GM18951 (cell line): Measurements from ENCODE around the gene MCL1.

Experiments
- POLR2A ChIP-seq: IDR thresholded peaks from 4 replicates; pipeline ENCODE4 v1.6.1; 2011; ENCODE audit warnings: mild to moderate bottlenecking; ENCODE audit not compliant: insufficient read length, insufficient read depth; ENCODE audit errors: extremely low read depth
- in situ Hi-C: fragments of 300-500 bp; cut with MboI; formaldehyde crosslinking; loops from one replicate; pipeline ENCODE4 v1.12.0; 2022; ENCODE audit warnings: low sequenced_read_pairs, mixed read lengths, inconsistent platforms; ENCODE audit not compliant: unreplicated experiment

Gene MCL1

DNA sequence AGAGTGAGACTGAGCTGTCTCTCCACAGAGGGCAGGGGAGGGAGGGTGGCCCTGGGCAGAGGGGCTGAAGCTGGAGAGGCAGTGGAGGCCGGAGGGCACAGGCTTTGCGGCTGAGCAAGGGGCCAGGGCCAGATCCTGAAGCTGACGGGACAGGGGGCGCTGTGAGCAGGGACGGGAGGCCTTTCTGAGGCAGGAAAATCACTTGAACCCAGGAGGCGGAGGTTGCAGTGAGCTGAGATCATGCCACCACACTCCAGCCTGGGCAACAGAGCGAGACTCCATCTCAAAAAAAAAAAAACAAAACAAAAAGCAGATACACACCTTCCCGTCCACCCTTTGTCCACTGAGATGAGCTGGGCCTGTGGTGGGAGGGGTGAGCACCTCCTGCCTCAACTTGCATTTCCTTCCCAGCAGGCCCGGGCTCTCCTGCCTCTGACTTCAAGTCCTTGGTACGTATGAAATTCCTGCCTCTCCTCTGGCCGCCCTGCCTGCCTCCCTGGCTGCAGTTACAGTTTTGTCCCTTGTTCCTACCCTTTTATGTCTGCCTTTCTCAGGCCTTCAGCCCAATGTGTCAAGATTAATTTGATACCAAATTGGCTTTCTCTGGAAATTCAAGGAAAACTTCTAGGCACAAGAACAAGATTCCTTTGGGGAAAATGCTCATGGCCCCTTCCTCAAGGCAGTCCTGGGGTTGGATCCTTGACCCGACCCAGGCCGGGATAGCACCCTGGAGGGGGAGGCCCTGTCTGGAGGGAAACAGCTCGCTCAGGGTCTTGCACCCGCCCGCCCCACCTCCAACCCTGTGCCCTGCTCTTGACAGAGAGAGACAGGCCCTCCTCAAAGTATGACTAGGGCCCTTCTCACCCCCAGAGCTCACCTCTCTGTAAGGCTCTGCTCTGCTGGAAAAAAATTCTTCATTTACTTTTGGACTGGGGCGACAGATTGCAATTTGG, 41.4 kb downstream of the MCL1 start:
- in situ Hi-C loops: no loop called here
- TF ChIP-seq POLR2A: no peak

DNA sequence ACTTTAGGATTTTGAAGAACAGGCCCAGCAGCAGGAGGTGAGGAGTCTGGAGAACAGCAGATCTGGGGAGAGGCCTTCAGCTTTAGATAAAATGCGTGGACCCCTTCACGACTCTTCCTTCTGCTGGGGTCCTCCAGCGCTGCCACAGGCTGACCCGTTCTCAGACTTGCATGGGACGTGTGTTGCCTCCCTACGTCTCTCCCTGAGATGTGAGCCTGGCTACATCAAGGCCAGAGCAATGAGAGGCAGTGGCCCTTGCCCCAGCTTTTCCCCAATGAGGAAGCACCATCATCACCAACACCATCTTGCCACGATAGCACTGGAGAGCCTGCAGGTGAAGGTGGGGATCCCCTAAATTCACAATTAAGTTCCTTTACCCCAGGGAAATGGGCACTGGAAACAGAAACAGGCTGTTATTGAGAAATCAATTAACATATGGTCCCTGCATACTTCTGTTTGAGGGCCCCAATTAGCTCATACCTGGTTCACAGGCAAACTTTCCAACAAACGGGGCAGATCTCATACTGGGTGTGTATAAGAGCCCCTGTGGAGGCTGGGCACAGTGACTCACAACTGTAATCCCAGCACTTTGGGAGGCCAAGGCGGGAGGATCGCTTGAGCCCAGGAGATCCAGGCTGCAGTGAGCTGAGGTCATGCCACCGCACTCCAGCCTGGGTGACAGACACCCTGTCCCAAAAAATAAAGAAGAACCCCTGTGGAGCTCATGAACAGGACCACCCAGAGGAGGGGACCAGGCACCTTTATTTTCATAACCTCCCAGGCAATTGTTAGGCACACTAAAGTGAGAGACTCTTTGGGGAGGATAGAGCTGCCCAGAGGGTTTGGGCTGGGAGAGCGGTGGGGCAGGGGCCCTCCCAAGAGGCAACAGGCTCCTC, 42.3 kb downstream of the MCL1 start:
- in situ Hi-C loops: no loop called here
- no peak for TF ChIP-seq POLR2A

GRCh38 chr1:150535511-150536287, 43.7 kb downstream of the MCL1 start:
- in situ Hi-C loops: no loop called here
- no peak for TF ChIP-seq POLR2A

DNA sequence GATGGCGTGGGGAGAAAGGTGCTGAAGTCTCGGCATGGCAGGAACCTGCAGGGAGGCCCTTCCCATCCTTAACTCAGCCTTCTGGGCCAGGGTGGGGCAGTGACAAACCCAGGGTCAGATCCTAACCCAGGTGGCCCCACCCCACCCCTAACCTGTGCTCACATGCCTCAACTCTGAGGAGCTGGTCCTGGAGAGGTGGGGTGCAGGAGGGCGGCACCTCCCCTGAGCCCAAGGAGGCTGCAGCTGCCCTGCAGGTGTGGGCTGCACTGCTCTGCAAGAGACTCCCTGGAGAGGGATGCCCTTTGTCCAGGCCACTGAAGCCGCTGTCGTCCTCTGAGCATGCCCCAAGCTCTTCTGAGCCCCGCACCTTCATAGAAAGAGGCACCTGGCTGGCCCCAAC, 45.4 kb downstream of the MCL1 start:
- in situ Hi-C loops: no loop called here
- no peak for TF ChIP-seq POLR2A

- in situ Hi-C loops: no loop called here
- TF ChIP-seq POLR2A: no peak
Observed at GRCh38 chr1:150532860-150533259, 46.5 kb downstream of the MCL1 start.

DNA sequence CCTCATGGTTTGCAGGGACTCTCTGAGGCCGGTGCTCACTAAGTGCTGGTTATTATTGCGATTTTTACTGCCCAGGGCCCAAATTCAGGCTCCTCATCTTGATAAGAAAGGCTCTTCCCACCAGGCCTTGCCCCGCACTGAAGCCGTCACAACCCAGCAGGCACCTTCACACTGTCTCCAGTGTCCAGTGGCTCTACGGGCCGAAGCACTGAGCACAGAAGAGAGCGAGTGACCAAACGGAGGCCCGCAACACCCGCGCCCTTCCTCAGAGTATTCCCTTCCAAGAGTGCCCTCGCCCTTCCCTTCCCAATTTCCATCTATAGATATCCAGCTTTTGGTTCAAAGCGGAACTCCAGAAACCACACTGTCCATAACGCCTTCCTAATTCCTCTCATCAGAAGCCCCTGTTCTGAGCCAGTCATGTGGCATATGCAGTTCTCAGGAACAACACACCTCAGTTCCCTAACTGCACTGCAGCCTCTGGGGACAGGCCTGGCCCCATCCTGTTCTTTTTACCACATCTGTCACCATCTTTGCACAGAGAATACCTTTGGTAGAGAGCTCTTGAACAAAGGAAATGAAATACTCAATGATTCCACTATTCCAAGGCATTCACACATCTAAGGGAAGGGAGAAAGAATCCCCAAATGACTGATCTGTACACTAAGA, 48.8 kb downstream of the MCL1 start:
- in situ Hi-C loops: no loop called here
- TF ChIP-seq POLR2A: no peak

- in situ Hi-C loops: no loop called here
- TF ChIP-seq POLR2A: no peak
Observed at GRCh38 chr1:150529017-150529416, 50.4 kb downstream of the MCL1 start.

DNA sequence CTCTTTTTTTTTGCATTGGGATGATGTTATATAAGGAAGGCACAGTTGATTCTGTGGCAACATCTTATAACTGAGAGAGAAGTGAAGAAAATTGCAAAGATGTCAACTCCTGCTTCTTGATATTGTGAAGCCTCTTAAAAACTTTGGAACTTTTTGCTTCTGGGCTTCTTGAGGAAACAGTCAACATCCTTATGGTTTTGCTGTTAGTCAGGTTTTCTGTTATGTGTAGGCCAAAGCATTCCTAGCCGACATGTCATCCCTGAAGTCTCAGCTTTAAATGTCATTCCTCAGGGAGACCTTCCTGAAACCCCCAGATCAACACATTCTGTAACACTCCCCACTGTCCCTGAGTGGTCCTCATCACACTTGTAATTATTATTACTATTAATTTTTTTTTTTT, 51.2 kb downstream of the MCL1 start:
- in situ Hi-C loops: no loop called here
- TF ChIP-seq POLR2A: no peak

DNA sequence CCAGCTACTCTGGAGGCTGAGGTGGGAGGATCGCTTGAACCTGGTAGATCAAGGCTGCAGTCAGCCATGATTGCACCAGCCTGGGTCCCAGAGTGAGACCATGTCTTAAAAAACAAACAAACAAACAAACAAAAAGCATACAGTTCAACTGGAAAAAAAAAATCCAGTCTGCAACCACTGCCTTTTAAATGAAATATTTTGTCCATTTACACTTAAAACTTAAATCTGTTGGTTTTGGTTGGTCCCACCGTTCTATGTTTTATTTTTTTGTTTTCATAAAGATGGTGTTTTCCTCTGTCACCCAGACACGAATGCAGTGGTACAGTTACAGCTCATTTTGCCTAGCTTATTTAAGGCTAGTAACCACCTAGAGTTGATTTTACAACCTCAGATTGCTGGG, 54.1 kb downstream of the MCL1 start:
- no peak for TF ChIP-seq POLR2A
- in situ Hi-C loops: no loop called here
